COLO668 (cell line): Measurements from ENCODE around the gene CIAO1.
"Not testable (repeated sequence)": the region's sequence is repeated elsewhere in the genome, so short reads cannot be mapped to it uniquely, and the experiment has no call there.

Experiments
- DNase-seq: peaks from one replicate; lab custom pipeline; 2025; ENCODE audit not compliant: unreplicated experiment; lab: John Stamatoyannopoulos, UW

Gene CIAO1

GRCh38 chr2:96249654-96250053 is 16.4 kb upstream of the CIAO1 start:
- no peak for DNase-seq

- DNase-seq: no peak
Observed at GRCh38 chr2:96250188-96250587, 15.8 kb upstream of the CIAO1 start.

- DNase-seq: no peak
Observed at GRCh38 chr2:96251721-96252292, 14.2 kb upstream of the CIAO1 start.

- DNase-seq: no peak
Observed at GRCh38 chr2:96252526-96252925, 13.5 kb upstream of the CIAO1 start.

- DNase-seq: no peak
Observed at GRCh38 chr2:96253006-96253405, 13.0 kb upstream of the CIAO1 start.

- DNase-seq: no peak
Observed at GRCh38 chr2:96254571-96254970, 11.5 kb upstream of the CIAO1 start.

GRCh38 chr2:96256611-96257113 is 9.4 kb upstream of the CIAO1 start:
- DNase-seq: no peak

- DNase-seq: not testable (repeated sequence)
Observed at GRCh38 chr2:96257744-96258143, 8.3 kb upstream of the CIAO1 start.

- DNase-seq: no peak
Observed at GRCh38 chr2:96258166-96259022, 7.6 kb upstream of the CIAO1 start.

GRCh38 chr2:96259497-96259921 is 6.5 kb upstream of the CIAO1 start:
- peak; percentile 62 for DNase-seq

GRCh38 chr2:96260387-96261260 is 5.4 kb upstream of the CIAO1 start:
- DNase-seq: peak; percentile 83

GRCh38 chr2:96261328-96262003 is 4.6 kb upstream of the CIAO1 start:
- DNase-seq: no peak

GRCh38 chr2:96262306-96262705 is 3.7 kb upstream of the CIAO1 start:
- no peak for DNase-seq

- DNase-seq: no peak
Observed at GRCh38 chr2:96264086-96264485, 1.9 kb upstream of the CIAO1 start.

- DNase-seq: peak; percentile 47
Observed at GRCh38 chr2:96264656-96265348, 1.2 kb upstream of the CIAO1 start.

GRCh38 chr2:96265349-96265839 is 631 bp upstream of the CIAO1 start:
- DNase-seq: peak; percentile 47

- peak; percentile 46 for DNase-seq
Observed at GRCh38 chr2:96267159-96267971, 1.3 kb downstream of the CIAO1 start.

- DNase-seq: no peak
Observed at GRCh38 chr2:96271995-96272394, 6.0 kb downstream of the CIAO1 start.

- no peak for DNase-seq
Observed at GRCh38 chr2:96273763-96274162, 7.7 kb downstream of the CIAO1 start.
